SJCRH30 (cell line): ENCODE results near the gene SERTAD3. TPM values are rescaled to one million over a fixed set of nuclear protein-coding genes. Genes with fewer than 3 reads are reported as not detected.

ENCODE experiments used
- DNase-seq, 2 experiments: peaks; one replicate each; pipeline ENCODE4 v3.0.0-alpha.2; 2015 to 2020
- H3K27ac ChIP-seq: fragments of 250-450 bp; sonication (Bioruptor Pico); 2 replicates; pipeline ENCODE4 v1.5.1; 2020; ENCODE audit warnings: mild to moderate bottlenecking, moderate library complexity
- H3K27me3 ChIP-seq: fragments of 250-450 bp; sonication (Bioruptor Pico); 2 replicates; pipeline ENCODE4 v1.5.1; 2020; ENCODE audit warnings: mild to moderate bottlenecking, moderate library complexity
- H3K36me3 ChIP-seq: fragments of 250-450 bp; sonication (Bioruptor Pico); 2 replicates; pipeline ENCODE4 v1.5.1; 2020; ENCODE audit warnings: mild to moderate bottlenecking, moderate library complexity
- H3K4me1 ChIP-seq: fragments of 250-450 bp; sonication (Bioruptor Pico); 2 replicates; pipeline ENCODE4 v1.5.1; 2020; ENCODE audit warnings: mild to moderate bottlenecking, moderate library complexity
- H3K4me3 ChIP-seq: fragments of 250-450 bp; sonication (Bioruptor Pico); 2 replicates; pipeline ENCODE4 v1.5.1; 2020; ENCODE audit warnings: mild to moderate bottlenecking, moderate library complexity
- H3K9me3 ChIP-seq: fragments of 250-450 bp; sonication (Bioruptor Pico); replicated peaks from 2 replicates; pipeline ENCODE4 v1.5.1; 2020; ENCODE audit warnings: mild to moderate bottlenecking, moderate library complexity
- total RNA-seq: library from RNA; depleted of rRNA; stranded (reverse); fragments of >200 nt; shearing (Covaris generic); gene quantifications from 2 replicates; pipeline ENCODE4 v1.2.3, GENCODE V29; 2014

The SERTAD3 gene
- total RNA-seq, 1 experiment from 2014 or later = 29.7 TPM

DNA sequence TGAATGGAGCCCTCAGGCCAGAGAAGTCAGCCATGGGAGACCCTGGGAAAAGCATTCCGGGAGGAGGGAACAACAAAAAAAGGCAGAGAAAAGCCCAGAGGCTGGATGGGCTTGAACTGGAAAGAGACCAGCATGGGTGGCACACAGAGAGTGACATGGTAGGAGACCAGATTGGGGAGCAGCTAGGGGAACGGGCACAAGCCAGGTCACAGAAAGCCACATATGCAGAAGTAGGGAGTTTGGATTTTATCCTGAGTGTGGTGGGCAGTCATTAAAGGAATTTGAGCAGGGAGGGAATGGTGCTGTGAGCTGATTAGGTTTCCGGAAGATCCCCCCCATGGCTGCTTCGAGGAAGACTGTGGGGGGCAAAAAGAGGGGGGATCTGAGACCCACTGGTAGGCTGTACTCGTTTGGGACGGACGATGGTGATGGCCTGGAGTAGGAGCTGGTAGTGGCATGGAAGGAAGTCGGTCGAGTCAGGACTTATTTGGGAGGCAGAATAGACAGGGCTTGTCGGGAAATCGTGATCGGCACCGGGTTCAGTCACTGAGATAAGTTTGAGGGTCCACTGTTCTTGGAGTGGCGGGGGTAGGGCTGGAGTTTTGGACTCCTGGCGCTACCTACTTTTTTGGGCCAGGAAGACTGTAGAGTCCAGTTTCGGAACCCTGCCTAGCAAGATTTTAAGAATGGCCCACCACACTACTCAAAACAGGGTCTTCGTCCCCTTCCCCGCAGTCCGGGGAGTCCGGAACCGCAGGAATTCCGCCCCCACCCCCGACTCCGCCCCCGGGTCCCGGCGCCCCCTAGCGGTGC is 19.3 kb downstream of the SERTAD3 start:
- Histone ChIP-seq H3K4me1 (peaks cover 4% of the 10 kb centered on the region; the same call in 1 of the 2 replicates), H3K27ac (peak overlapping the region; percentile 89), H3K9me3 (no peaks in the 10 kb centered on the region), H3K27me3 (no peaks in the 10 kb centered on the region), H3K4me3 (peak overlapping the region; percentile 81), H3K36me3 (no peaks in the 10 kb centered on the region)
- DNase-seq = peak; percentile 43 to 60

DNA sequence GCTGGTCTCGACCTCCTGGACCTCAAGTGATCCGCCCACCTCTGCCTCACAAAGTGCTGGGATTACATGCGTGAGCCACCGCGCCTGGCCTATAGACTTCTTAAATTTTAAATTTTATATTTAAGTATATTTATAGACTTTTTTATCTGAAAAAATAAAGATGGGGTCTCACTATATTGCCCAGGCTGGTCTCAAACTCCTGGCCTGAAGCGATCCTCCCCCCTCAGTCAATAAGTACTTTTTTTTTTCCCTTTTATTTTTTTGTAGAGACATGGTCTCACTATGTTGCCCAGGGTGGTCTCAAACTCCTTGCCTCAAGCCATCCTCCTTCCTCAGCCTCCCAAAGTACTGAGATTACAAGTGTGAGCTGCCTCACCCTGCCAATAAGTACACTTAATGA is 20.2 kb downstream of the SERTAD3 start:
- DNase-seq = no peak
- peak overlapping the region; percentile 81 for H3K4me3 ChIP-seq
- H3K9me3 ChIP-seq = no peaks in the 10 kb centered on the region
- no peaks in the 10 kb centered on the region for H3K36me3 ChIP-seq
- no peaks in the 10 kb centered on the region for H3K27me3 ChIP-seq
- peaks cover 4% of the 10 kb centered on the region; the same call in 1 of the 2 replicates for H3K4me1 ChIP-seq
- no peak overlapping the region for H3K27ac ChIP-seq

DNA sequence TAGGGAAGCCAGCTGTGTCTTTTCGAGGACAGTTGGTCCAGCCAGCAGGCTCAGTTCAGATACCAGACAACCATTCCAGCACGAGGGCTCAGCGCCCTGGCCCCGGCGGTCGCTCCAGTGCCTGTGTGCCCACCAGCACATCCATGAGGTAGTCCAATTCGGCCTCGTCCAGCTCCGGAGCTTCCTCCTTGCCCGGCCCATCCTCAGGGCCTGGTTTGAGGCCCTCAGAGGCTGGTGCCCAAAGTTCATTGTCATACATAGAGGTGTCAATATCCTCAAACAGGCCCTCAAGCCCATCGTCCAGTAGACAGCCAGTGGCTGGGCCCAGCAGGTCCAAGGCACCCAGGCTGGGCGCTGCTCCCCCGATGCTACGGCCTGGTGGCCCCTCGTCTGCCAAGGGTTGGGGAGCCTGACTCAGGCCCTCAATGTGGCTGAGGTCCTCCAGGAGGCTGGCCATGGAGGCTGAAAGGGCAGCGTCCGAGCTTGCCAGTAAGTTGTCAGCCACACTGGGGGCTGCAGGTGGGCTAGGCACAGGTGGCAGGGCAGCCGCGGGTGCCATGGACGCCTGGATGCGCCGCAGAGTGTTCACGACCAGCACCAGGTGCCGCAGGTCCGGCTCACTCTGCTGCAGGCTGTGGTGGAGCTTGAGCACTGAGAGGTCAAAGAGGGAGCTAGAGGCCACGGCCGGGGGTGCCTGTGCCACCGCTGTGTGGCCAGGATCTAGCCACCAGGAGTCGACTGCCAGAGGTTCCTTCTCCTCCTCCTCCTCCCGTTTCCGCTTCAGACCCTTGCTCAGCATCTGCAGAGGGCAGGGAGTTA is 21.2 kb downstream of the SERTAD3 start:
- no peaks in the 10 kb centered on the region for H3K9me3 ChIP-seq
- H3K4me3 ChIP-seq = no peak overlapping the region
- H3K36me3 ChIP-seq = no peaks in the 10 kb centered on the region
- DNase-seq = no peak
- H3K27me3 ChIP-seq = no peaks in the 10 kb centered on the region
- H3K4me1 ChIP-seq = peaks cover 4% of the 10 kb centered on the region
- no peak overlapping the region for H3K27ac ChIP-seq

DNA sequence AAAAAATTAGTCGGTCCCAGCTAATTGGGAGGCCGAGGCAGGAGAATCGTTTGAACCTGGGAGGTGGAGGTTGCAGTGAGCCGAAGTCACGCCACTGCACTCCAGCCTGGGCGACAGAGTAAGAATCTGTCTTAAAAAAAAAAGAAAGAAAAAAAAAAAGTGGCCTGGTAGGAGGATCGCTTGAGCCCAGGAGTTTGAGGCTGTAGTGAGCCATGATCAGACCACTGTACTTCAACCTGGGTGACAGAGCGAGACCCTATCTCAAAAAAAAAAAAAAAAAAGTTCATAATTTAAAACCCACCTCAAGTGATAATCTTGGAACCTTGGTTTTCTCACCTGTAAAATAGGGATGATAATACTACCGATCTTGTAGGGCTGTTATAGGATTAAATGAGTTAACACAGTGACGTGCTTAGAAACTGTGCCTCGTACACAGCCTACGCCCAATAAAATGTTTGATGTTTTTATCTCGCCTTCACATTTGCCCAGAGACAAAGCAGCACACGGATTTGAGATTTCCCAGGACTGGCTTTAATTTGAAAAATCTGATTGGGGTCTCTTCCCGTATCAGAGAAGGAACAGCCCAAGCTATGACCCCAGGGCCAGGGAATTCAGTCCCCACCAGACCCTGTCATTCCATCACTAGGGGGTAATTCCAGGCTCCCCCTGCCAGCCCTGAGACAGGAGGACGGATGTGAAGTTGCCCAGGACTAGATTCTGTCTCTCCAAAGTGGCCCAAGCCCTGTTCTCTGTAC is 22.0 kb downstream of the SERTAD3 start:
- H3K36me3 ChIP-seq = no peaks in the 10 kb centered on the region
- H3K4me3 ChIP-seq = no peak overlapping the region
- no peak for DNase-seq
- no peak overlapping the region for H3K27ac ChIP-seq
- H3K4me1 ChIP-seq = peaks cover 12% of the 10 kb centered on the region
- H3K9me3 ChIP-seq = no peaks in the 10 kb centered on the region
- no peaks in the 10 kb centered on the region for H3K27me3 ChIP-seq

DNA sequence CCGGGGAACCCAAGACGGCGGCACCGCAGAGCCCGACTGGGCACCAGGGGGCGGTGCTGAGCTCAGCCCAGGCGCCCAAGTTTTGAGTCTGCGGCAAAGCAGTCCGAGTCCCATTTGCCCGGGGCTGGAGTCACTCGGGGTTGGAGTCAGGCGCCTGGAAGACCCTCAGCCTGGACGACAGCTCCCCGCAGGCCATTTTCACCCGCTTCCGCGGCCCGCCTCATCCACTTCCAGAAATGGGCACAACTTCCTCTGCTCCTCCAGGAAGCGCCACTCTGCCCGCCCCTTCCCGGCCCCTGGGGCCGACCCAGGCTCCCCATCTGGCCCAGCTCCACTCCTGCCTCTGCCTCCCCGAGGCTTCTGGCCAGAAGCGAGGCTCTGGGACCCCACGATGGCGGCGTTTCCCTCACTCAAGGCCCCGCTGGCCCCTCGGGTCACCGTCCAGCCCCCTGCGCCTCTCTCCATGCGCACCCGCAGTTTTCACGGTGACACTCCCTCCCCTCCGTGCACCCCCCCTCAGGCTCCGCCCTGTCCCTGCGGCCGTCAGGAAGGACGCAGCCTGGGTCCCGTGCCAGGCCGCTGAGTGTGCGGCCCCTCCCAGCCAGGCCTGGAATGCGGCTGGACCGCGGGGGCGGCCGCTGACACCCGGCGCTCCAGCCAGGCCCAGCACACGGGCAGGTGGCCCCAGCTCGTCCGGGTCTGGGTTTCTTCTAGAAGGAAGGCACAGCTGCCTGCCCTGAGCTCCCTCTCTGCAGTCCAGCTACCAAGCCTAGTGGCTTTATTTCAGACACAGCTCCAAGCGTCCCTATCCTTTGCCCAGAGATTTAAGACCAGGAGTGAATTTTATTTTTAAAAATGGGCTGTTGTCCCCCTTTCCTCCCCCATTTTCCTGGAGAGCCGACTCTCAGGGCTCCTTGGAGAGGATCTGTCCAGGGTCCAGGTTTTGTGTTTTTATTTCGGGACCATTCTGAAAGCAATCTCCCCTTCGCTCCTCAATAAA is 23.1 kb downstream of the SERTAD3 start:
- H3K4me3 ChIP-seq = peak overlapping the region; percentile 60
- H3K27ac ChIP-seq = peak overlapping the region; percentile 83
- peak; percentile 96 for DNase-seq

DNA sequence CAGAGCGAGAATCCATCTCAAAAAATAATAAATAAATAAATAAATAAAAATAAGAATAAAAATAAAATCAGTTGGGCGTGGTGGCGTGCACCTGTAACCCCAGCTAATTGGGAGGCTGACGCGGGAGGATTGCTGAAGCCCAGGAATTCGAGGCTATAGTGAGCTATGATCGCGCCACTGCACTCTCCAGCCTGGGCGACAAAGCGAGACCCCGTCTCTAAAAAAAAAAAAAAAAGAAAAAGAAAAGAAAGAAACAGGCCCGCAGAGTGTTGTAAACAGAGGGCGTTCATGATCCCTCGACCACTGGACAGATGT is 23.7 kb downstream of the SERTAD3 start:
- Histone ChIP-seq H3K4me3 (peak overlapping the region; percentile 60), H3K9me3 (no peaks in the 10 kb centered on the region), H3K36me3 (no peaks in the 10 kb centered on the region), H3K4me1 (peaks cover 14% of the 10 kb centered on the region; the same call in 1 of the 2 replicates), H3K27me3 (no peaks in the 10 kb centered on the region), H3K27ac (peak overlapping the region; percentile 83; the same call in 1 of the 2 replicates)
- DNase-seq = no peak

More for the DNA sequence above, 23.1 kb downstream of the SERTAD3 start:
- Histone ChIP-seq H3K9me3 (no peaks in the 10 kb centered on the region), H3K36me3 (no peaks in the 10 kb centered on the region), H3K27me3 (no peaks in the 10 kb centered on the region), H3K4me1 (peaks cover 14% of the 10 kb centered on the region; the same call in 1 of the 2 replicates)

DNA sequence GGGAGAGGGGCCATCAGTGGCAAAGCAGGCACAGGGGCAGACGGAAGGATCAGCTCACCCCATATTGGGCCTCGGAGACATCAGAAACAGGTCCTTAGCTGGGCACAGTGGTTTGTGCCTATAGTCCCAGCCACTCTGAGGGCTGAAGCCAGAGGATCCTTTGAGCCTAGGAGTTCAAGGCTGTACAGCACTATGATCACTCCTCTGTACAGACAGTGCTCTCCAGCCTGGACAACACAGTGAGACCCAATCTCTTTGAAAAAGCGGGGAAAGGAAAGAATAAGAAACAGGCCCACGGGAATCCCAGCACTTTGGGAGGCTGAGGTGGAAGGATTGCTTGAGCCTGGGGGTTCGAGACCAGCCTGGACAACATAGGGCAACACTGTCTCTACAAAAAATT is 24.4 kb downstream of the SERTAD3 start:
- no peak for DNase-seq
- peaks cover 14% of the 10 kb centered on the region; the same call in 1 of the 2 replicates for H3K4me1 ChIP-seq
- H3K27ac ChIP-seq = no peak overlapping the region
- H3K36me3 ChIP-seq = no peaks in the 10 kb centered on the region
- no peaks in the 10 kb centered on the region for H3K27me3 ChIP-seq
- H3K9me3 ChIP-seq = no peaks in the 10 kb centered on the region
- H3K4me3 ChIP-seq = no peak overlapping the region

DNA sequence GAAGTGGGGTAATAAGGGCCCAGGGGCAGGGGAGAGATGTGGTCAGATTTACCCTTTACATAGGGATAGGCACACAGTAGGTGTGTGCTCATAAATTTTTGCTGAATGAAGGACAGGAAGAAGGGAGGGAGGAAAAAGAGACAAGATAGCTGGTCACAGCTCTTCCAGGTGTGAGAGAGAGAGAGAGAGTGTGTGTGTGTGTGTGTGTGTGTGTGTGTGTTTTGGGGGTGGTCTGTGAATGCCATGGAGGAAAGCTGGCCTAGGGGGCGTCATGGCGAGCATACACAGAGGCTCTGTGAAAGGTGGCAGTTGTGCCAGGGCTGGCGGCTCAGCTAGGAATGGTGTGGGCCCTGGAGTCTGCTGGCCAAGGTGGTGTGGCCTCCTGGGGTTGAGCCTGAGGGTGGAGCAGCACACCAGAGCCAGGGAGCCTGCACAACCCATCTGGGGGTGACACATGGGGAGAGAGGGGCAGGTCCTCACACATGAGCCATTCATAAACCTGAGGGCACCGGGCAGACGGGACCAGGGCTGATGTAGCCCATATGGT is 25.0 kb downstream of the SERTAD3 start:
- Histone ChIP-seq H3K27ac (no peak overlapping the region), H3K36me3 (no peaks in the 10 kb centered on the region), H3K27me3 (no peaks in the 10 kb centered on the region), H3K4me1 (peaks cover 14% of the 10 kb centered on the region; the same call in 1 of the 2 replicates), H3K4me3 (no peak overlapping the region), H3K9me3 (no peaks in the 10 kb centered on the region)
- no peak for DNase-seq

DNA sequence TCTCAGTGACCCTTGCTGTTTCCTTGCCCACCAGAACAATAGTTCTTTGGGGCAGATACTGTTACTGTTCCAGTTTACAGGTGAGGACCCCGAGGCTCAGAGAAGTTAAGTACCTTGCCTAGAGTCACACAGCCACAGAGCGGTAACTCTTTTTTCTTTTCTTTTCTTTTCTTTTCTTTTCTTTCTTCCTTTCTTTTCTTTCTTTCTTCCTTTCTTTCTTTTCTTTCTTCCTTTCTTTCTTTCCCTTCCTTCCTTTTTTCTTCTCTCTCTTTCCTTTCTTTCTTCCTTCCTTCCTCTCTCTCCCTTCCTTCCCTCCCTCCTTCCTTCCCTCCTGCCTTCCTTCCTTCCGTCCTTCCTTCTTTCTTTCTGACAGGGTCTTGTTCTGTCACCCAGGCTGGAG is 26.1 kb downstream of the SERTAD3 start:
- Histone ChIP-seq H3K27me3 (no peaks in the 10 kb centered on the region), H3K4me3 (no peak overlapping the region), H3K36me3 (no peaks in the 10 kb centered on the region), H3K27ac (no peak overlapping the region), H3K4me1 (peaks cover 18% of the 10 kb centered on the region; the same call in 1 of the 2 replicates), H3K9me3 (no peaks in the 10 kb centered on the region)
- no peak for DNase-seq

DNA sequence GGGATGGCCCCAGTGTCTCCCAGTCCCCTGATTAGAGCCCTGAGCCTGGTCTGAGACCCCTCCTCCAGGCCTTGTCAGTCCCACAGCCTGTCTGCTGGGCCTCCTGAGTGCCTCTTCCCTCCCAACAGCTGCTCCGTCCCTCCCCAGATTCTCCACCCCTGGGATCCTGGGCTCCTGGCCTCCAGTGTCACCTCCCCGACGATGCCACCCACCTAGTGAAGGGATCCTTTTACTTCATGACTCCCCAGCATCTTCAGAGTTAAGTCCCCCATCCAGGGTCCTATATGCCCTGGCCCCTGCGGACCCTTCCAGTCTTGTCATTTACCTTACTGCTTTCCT is 26.5 kb downstream of the SERTAD3 start:
- peak; percentile 73 to 84 for DNase-seq
- Histone ChIP-seq H3K36me3 (no peaks in the 10 kb centered on the region), H3K27ac (peak overlapping the region; percentile 72), H3K27me3 (no peaks in the 10 kb centered on the region), H3K4me3 (peak overlapping the region; percentile 35), H3K9me3 (no peaks in the 10 kb centered on the region), H3K4me1 (peaks cover 18% of the 10 kb centered on the region; the same call in 1 of the 2 replicates)

DNA sequence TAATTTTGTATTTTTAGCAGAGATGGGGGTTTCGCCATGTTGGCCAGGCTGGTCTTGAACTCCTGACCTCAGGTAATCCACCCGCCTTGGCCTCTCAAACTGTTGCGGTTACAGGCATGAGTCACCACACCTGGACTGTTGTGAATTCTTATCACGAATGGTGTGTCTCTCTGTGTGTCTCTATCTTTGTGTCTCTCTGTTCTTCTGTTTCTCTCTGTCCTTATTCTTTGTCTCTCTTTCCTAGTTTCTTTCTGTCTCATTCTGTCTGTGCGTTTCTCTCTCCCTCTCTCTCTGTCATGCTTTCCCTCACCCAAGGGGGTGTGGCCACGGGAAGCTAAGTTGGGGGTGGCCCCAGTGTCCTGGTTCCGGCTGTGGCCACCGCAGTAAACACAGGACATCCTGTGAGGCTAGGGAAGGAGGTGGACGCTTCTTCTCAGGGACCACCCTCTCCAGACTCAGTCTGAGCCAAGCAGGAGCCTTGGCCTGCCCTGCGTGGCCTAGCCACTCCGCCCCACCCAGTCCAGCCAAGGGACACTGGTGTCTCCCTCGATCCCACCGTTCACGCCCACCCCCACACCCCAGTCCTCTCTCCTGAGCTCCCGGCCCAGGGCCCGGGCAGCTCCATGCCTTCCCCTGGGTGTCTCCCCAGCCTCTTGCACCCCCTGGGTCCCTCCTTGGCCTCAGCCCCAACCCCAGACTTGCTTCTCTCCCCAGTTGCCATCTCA is 27.1 kb downstream of the SERTAD3 start:
- H3K9me3 ChIP-seq = no peaks in the 10 kb centered on the region
- no peaks in the 10 kb centered on the region for H3K36me3 ChIP-seq
- peaks cover 18% of the 10 kb centered on the region; the same call in 1 of the 2 replicates for H3K4me1 ChIP-seq
- DNase-seq = peak; percentile 85 to 88
- H3K27ac ChIP-seq = peak overlapping the region; percentile 72
- no peaks in the 10 kb centered on the region for H3K27me3 ChIP-seq
- peak overlapping the region; percentile 35 for H3K4me3 ChIP-seq

DNA sequence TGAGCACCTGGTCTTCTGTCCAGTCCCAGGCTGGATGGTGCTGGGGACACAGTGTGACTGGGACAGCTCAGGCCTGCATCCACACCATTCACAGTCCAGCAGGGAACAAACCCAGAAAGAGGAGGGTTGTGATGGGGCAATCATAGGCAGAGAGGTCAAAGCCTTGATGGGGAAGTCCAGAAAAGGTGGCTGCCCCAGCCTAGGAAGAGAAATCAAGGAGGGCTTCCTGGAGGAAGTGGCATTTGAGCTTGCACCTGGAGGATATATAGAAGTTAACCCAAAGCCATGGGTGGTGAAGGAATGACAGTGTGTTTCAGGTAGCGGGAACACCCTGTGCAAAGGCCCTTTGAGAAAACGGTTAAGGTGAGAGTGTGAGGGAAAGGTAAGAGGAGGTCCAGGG is 28.4 kb downstream of the SERTAD3 start:
- no peak for DNase-seq
- H3K27me3 ChIP-seq = peaks cover 6% of the 10 kb centered on the region
- H3K27ac ChIP-seq = no peak overlapping the region
- H3K36me3 ChIP-seq = no peaks in the 10 kb centered on the region
- peaks cover 18% of the 10 kb centered on the region; the same call in 1 of the 2 replicates for H3K4me1 ChIP-seq
- H3K4me3 ChIP-seq = no peak overlapping the region
- H3K9me3 ChIP-seq = no peaks in the 10 kb centered on the region
